GM12872 (cell line): ENCODE results near the gene ITGB3.

Source experiments
- CTCF ChIP-seq: IDR thresholded peaks from 3 replicates; pipeline ENCODE4 v1.5.1; 2011; ENCODE audit warnings: low read depth, mild to moderate bottlenecking, low read length, moderate library complexity; ENCODE audit not compliant: insufficient read depth

Gene ITGB3

GRCh38 chr17:47300718-47301117 is 47.1 kb downstream of the ITGB3 start:
- no peak for TF ChIP-seq CTCF

- no peak for TF ChIP-seq CTCF
These were observed 47.5 kb downstream of the ITGB3 start for GRCh38 chr17:47301161-47301560.

- no peak for TF ChIP-seq CTCF
These were observed 48.2 kb downstream of the ITGB3 start for GRCh38 chr17:47301831-47302230.

GRCh38 chr17:47304186-47304585 is 50.6 kb downstream of the ITGB3 start:
- no peak for TF ChIP-seq CTCF

- TF ChIP-seq CTCF = no peak
These were observed 51.8 kb downstream of the ITGB3 start for GRCh38 chr17:47305302-47305923.

GRCh38 chr17:47310186-47310733 is 56.6 kb downstream of the ITGB3 start:
- no peak for TF ChIP-seq CTCF

- TF ChIP-seq CTCF = no peak
These were observed 57.8 kb downstream of the ITGB3 start for GRCh38 chr17:47311420-47311819.
